Measurements from ENCODE around the gene INPP4B.

INPP4B gene

DNA sequence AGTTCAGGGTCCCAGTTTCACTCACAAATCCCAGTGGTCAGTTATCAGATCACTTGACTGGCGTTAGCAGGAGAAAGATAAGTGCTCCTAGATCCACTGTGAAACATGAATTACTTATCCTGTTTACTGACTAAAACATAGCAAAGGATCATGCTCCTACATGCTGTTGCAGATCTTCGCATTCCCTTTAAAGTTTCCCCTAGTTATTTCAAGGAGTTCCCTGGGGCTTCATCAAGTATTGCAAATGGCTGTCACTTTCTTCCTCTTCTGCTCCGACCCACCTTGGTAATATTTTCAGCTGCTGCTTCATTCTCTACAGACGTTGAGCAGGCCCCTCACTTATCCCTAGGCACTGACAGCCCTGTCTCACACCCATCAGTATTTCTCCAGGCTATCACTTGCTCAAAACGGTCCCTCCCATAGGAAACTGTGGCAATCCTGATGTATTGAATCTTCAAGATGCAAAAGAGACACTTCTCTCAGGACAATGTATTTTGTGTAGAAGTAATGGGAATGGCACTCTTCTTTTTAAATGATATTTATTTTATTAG, 466.0 kb downstream of the INPP4B start:
- no peak for DNase-seq (ENCODE audit: low spot score)
- FAIRE-seq: no peak

DNA sequence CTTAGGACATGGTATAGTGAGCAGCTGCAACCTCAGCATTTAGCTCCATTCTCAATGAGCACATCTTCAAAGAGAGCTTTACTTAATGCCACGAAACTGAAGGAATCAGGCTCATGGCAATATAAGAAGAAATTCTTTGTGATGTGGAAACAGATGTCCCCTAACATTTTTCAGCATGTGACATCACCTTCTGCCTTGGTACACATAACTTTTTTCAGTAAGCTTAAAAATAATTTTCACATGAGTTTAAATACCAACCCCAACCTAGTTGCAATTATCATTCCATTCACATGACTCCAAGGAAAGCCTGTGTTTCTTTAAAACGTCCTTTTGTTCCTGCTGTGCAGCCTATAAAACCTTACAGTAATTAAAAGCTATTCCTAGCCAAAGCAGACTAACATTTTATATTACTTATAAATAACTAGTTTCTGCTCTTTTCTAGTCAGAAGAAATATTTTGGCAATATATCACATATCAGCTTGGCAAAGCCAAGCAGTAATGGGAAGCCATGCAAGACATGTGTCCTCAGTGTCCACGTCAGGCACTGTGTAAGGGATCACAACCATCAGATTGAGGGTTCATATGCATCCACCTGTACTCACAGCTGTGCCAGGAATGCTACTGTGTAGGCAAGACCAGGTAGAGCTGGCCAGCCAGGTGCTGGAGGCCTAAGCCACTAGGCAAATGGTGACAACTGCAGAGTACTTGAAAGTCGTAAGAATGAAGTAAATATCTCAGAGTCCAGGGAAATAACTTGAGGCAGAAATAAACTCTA, 466.6 kb downstream of the INPP4B start:
- DNase-seq (ENCODE audit: low spot score) (peak; percentile 59), FAIRE-seq (no peak)

DNA sequence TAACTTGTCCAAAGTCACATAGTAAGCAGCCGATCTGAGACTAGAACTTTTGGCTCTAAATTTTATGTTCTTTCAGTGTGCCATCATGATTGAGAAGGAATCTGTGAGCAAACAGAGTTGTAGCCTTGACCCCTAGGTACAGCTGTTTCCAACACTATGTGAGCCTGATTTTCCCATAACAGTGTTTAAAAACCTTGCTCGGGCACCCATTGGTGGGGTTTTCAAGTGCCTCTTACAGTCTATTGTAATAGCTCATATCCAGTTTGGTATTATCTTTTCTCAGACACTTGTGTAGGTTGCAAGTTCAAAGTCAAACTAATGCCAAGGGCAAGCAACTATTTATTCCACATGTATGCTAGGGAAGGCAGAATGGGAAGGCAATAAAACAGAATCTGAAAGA, 467.9 kb downstream of the INPP4B start:
- DNase-seq (ENCODE audit: low spot score) (no peak), FAIRE-seq (no peak)

DNA sequence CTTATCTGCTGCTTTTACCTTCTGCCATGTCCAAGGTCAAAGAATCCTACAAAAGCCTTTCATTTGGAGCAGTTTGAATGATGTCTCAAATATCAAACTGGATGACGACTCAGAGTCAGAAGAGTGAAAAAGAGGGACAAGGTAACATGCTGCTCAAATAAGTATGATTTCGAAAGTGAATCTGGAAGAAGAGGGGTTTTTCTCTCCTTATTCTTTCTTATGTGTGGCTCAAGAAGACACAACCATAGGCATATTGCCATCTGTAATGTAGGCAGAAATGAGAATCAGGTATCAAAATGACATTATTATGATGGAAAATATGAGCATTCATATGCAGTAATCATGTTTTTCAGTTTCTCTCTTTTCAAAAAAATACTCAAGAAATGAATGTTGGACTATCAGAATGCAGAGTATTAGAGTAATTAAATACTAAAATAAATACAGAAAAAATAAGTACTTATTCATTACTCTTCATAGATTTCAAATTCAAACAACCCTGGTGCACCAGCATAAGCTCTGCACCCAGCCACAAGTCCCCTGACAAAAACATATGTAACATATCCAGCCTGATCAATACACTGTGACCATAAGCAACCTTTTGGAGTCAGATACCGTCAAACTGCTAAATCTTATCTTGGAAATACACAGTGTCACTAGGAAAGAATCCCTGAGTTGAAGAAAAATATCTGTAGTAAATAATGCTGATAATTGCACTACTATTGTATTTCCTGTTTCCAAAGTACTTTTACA, 468.6 kb downstream of the INPP4B start:
- no peak for FAIRE-seq
- DNase-seq (ENCODE audit: low spot score): no peak

DNA sequence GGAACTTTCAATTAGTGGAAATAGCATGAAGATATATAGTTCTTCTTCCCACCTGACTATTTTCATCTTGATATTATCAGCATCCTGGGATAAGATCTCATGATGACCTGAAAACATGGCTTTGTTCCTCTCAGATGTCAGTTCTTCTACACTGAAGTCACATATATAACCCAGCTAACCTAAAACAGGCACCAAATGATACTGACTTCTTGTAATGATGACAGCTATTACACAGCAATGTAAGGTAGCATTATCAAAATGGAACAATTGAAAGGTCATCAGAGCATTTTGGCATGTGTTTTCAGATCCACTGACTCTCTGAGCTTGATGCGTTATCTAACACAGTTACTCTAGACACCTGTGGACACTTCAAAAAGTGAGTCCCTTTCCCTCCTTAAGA, 469.9 kb downstream of the INPP4B start:
- FAIRE-seq (no peak), DNase-seq (ENCODE audit: low spot score) (no peak)

DNA sequence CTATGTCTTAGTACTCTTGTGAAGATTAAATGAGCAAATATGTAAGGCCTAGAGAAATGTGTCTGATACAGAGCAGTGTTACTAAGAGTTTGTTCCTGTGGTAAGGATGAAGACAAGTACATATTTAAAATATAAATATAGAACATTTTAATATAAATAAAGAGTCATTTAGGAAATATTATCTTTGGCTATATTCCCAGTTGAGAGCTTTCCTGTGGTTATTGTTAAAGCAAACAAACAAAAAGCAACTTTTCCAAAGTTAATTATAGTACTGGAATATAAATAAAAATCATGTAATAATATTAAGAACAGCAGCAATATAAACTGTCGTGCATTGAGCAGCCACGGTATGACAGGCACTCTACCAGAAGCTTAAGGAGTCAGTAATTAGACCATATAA, 472.5 kb downstream of the INPP4B start:
- DNase-seq (ENCODE audit: low spot score): no peak
- no peak for FAIRE-seq

DNA sequence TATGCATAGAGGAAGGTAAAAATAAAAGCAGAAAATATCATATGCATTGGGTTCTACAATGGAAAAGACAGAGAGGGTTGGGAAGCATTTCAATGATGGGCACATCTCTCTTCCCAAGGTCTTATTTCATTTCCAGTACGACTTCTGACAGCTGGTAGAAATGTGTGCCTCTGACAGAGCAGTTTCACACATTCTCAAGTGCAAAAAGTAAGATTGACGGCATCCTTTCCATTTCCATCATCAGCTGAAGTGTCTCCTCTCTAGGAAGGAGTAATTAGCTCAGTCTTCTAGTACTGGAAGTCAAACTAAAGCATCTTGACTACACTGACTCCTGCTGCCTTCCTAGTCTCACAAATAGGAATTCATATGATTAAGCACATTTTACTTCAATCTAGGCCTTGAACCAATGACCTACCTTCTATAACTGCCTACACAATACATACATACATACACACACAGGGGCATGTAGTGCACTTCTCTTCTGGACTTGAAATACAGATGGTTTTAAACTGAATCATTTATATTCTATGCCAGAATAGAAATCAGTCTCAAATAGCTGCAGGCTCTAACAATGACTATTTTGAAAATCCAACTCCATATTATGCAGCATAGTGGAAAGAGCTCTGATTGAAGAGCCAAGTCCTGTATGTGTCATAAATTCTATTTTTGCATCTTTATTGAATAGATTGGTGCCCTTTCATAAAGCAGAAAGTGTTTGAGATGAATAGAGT, 473.4 kb downstream of the INPP4B start:
- DNase-seq (ENCODE audit: low spot score) (no peak), FAIRE-seq (no peak)

DNA sequence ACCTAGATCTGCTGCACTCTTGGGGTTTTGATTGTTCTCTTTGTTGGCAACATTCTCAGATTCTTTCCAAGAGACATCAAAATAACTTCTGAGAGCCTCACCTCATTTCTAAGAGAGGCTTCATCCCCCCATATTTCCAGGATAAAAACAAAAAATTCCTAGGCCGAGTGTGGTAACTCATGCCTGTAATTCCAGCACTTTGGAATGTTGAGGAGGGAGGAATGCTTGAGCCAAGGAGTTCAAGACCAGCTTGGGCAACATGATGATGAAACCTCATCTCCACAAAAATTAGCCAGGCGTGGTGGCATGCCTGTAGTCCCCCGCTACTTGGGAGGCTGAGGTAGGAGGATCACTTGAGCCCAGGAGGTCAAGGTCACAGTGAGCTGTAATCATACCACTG, 477.0 kb downstream of the INPP4B start:
- DNase-seq (ENCODE audit: low spot score): no peak
- no peak for FAIRE-seq

DNA sequence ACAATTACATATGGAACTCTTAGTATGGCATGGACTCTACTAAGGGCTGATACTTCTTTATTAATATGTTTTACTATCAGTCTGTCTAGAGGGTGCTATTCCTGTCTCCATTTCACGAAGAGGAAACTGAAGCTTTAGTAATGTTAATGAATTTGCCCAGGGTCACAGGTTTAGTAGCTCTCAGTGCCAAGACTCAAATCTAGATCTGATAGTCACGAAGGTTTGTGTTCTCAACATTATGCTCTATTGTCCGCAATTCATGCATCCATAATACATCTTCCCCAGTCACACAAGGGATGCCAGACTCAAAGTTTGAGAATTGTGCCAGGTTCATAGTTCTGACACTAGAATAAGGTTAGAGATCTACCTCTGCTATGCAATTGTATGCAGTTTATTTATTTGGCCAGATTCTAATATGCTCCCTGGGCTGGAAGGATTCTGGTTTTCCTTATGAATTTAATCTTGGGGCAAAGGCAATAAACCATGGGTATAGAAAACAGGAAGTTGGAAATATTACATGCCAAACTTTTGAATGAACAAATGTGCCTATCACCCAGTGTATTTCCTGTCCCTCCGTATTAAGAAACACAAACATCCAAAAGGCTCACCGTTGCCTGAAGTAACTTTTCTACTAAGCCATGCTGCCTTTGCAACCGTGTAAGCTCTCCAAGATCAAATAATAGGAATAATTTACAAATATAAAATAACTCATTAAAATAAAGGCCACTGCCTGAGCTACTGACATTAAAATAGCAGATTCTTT, 478.5 kb downstream of the INPP4B start:
- DNase-seq (ENCODE audit: low spot score) (no peak), FAIRE-seq (no peak)

DNA sequence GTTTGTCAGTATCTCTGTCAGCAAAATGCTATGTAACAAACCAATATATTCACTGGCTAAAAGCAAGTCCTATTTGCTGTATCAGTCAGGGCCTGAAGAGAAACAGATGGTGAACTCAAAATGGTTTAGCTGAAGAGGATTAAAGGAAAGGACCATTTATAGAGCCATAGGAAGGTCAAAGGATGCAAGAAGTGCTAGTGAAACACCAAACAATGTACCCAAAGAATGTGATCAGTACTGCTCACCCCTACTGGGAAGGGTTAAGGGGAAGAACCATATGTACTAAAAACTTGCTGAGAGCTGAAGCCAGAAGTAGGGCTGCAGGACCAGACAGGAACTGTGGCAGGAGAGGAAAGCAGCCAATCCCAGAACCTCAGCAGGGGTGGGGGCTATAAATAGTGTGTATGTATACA, 479.3 kb downstream of the INPP4B start:
- no peak for FAIRE-seq

DNA sequence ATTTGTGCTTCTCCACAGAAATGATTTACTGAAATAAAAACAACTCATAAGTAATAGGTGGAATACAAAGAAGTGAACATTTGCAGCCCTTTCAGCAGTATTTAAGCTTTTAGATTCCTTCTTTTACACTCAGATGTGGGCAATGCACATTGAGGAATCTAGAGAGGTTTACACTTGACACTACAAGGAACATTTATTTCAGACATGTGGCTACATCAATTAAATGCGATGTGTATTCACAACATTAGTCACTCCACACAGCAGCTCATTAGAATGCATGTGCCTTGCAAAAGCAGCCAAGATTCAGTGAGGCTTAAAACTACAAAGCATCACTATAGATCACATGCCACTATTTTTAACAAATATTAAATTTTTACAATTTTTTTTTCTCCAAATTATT, 480.7 kb downstream of the INPP4B start:
- DNase-seq (ENCODE audit: low spot score): no peak
- FAIRE-seq: no peak

More for the DNA sequence above, 479.3 kb downstream of the INPP4B start:
- DNase-seq (ENCODE audit: low spot score): no peak

DNA sequence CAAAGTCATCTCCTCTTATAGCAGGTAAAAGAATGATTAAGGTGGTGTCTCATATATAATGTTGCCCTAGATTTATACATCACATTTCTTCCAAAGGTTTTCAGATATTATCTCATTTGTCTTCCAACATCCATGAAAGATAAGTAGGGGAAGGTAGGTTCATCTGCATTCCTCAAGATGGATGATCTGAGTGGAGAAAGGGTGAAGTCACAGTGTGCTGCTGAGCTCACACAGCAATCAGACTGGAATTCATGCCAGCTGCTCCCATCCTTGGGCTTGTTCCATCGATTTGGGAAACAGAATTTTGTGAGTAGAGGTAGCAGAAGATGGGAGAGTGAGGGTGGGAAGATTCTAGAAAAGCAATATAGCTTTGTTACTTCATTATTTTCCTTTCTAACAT, 482.4 kb downstream of the INPP4B start:
- FAIRE-seq (no peak), DNase-seq (ENCODE audit: low spot score) (no peak)

DNA sequence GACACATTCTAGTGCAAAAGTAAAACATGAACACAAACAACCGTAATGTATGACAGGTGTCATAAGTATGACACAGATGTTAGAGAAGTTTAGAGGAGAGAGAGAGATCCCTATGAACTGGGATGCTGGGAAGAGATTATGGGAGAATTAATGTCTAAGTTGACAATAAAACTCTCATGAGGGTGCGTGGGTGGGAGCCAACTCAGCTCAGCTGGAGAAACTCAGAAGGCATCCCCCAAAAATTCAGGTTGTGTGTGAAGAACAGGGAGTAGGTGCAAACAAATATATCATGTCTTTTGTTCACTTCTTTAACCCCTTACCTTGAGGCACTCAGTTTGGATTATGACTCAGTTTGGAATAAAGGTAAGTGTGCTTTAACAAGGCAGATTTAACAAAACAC, 484.1 kb downstream of the INPP4B start:
- no peak for DNase-seq (ENCODE audit: low spot score)
- FAIRE-seq: no peak

DNA sequence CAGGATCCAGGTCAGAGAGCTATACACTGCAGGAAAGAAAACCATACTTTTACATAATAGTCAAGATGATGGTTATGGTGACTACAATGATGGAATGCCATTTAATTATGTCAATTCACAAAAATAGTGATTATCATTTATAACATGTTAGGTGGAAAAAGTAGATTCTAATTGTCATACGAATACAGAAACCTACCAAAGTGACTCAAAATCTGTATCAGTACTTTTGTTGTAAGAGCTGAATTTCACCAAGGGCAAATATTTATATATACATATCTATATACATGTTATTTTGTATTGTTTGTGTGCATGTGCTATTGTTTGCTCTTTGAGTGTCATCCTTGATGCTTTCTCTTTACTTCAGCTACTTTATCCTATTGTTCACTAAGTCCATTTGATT, 485.4 kb downstream of the INPP4B start:
- no peak for DNase-seq (ENCODE audit: low spot score)
- FAIRE-seq: no peak

DNA sequence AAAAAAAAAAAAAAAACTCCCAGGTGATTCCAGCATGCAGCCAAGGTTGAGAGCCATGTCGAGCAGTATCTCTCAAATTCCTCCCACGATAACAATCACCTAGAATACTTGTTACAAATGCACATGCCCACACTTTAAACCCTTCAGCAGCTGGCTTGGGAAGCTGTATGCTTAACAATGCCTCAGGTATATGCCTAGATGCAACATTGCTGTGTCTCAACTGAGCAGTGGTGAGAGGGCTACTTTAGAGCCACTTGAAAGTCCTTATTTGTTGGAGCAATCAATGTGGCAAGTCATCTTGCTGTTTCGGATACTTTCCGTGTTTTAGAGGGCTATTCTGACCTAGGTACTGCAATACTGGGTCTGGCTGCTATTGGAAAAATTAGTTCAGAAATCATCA, 487.4 kb downstream of the INPP4B start:
- FAIRE-seq (no peak), DNase-seq (ENCODE audit: low spot score) (no peak)

DNA sequence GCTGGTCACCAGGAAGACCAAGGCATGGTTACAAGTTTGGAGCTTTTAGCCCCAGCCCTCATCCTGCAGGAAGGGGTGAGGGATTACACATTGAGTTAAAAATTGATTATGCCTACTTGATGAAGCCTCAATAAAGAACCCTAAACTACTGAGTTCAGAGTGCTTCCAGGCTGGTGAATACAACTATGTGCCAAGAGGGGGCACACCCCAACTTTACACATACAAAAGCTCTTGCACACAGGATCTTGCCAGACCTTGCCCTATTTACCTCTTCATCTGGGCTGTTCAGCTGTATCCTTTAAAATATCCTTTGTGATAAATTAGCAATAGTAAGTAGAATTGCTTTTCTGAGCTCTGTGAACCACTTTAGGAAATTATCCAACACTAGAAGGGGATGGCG, 489.3 kb downstream of the INPP4B start:
- no peak for FAIRE-seq
- DNase-seq (ENCODE audit: low spot score): no peak

DNA sequence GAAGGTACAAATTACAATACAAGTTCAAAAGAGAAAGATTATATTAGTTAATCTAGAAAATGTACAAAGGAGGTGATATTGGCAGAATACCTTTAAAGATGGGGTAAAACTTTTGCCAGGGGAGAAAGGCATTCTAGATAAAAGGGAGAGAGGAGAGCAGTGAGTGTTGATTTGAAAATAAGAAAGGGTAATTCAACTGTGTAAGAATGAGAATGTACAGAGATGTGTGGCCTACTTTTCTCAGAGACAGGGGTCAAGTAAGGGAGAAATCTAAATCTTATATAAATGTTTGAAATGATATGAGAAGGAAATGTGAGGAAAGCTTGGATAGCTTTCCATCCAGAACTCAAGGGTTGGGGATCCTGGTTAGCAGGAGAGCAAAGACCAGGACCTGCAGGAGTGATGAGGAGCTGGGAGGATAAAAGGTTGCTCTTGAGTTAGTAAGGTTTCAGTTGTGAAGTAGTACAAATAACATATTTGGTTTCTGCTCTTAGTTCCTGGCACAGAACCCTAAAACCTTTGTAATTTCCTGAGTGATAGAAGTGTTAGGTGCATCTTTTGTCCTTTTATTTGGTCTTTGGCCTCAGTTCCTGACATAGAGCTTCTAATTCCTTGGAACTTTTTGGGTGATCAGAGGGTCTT, 489.9 kb downstream of the INPP4B start:
- DNase-seq (ENCODE audit: low spot score) (no peak), FAIRE-seq (no peak)

DNA sequence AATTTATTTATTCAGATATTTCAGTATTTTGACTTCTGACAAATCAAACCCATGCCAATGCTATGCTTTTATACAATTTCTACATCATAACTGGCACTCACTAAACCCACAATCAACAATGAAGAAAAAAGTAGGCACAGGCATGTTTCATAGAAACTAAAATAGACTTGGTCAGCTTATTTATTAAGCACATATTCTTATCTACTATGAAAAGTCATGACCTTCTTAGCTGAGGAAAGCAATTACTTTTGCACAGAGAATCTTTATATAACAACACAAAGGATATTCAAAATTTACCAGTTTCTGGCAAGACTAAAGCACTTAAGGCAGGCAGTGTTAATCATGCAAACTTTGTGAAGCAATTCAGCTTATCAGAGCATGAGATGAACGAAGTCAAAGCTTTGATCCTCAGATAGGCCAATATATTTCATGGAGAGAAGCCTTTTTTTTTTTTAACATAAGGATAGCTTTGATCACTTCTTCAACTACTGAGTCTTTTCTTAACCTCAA, 490.6 kb downstream of the INPP4B start:
- DNase-seq (ENCODE audit: low spot score) (no peak), FAIRE-seq (no peak)

DNA sequence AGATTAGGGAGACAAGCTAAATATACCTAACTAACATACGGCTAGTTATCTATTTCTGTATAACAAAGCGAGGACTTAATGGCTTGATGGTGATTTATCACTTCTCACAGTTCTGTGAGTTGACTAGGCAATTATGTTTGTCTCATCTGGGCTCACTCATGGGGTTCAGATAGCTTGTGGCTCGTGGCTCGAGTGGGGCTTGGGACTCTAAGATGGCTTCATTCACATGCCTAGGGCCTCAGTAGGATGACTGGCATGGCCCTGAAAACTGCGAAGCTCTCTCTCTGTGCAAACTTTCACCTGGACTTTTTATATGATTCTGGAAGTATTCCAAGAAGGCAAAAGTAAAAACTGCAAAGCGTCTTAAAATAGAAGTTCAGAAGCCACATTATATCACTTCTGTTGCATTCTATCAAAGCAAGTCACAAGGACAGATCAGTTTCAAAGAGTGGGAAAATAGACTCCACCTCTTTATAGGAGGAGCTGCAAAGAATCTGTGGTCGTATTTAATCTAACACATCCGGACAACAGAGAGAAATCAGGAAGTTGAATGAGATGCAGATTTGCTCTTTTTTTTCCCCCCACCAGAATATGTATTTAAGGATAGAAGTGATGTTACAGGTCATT, 491.2 kb downstream of the INPP4B start:
- DNase-seq (ENCODE audit: low spot score) (no peak), FAIRE-seq (no peak)

DNA sequence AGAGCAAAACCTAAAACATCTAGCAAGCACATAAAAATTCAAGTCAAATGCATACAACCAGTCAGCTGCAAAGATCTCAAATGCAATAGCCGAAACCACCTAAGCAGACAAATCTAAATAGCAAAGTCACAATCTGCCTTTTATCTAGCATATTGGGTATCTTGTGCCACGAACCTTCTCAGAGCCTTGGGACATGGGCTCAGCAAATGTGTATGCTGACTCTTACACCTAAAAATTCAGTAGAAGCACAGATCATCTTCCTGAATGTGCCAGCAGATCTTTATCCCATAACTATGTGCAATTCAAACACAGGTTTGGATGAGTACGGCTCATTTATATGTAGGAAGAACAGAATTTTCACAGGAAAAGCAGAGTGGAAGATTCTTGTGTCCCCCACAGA, 492.1 kb downstream of the INPP4B start:
- FAIRE-seq: no peak
- no peak for DNase-seq (ENCODE audit: low spot score)

Measured in RCC 7860 (cell line).